Measurements from ENCODE around the gene TANC1.
"Not testable (repeated sequence)": the region's sequence is repeated elsewhere in the genome, so short reads cannot be mapped to it uniquely, and the experiment has no call there.

Gene TANC1

GRCh38 chr2:159139216-159139933 lies 170.9 kb downstream of the TANC1 start:
- no peak overlapping the region for H3K4me3 ChIP-seq (ENCODE audit: low read depth, low read length)
- TF ChIP-seq CTCF (IDR thresholded peaks at IDR 0.05; ENCODE audit: borderline replicate concordance, insufficient read depth, low read depth, low read length): no peak

GRCh38 chr2:159140070-159140769 lies 171.8 kb downstream of the TANC1 start:
- H3K4me3 ChIP-seq (ENCODE audit: low read depth, low read length): no peak overlapping the region
- TF ChIP-seq CTCF (IDR thresholded peaks at IDR 0.05; ENCODE audit: borderline replicate concordance, insufficient read depth, low read depth, low read length): no peak

GRCh38 chr2:159140821-159141220 lies 172.4 kb downstream of the TANC1 start:
- H3K4me3 ChIP-seq (ENCODE audit: low read depth, low read length): not testable (repeated sequence)

- H3K4me3 ChIP-seq (ENCODE audit: low read depth, low read length): no peak overlapping the region
- TF ChIP-seq CTCF (IDR thresholded peaks at IDR 0.05; ENCODE audit: borderline replicate concordance, insufficient read depth, low read depth, low read length): no peak
Measured at GRCh38 chr2:159144776-159145614, 176.6 kb downstream of the TANC1 start.

- no peak for TF ChIP-seq CTCF (IDR thresholded peaks at IDR 0.05; ENCODE audit: borderline replicate concordance, insufficient read depth, low read depth, low read length)
- H3K4me3 ChIP-seq (ENCODE audit: low read depth, low read length): no peak overlapping the region
Measured at GRCh38 chr2:159145745-159146354, 177.4 kb downstream of the TANC1 start.

- H3K4me3 ChIP-seq (ENCODE audit: low read depth, low read length): no peak overlapping the region
- no peak for TF ChIP-seq CTCF (IDR thresholded peaks at IDR 0.05; ENCODE audit: borderline replicate concordance, insufficient read depth, low read depth, low read length)
Measured at GRCh38 chr2:159146996-159147666, 178.7 kb downstream of the TANC1 start.

- H3K4me3 ChIP-seq (ENCODE audit: low read depth, low read length): no peak overlapping the region
- no peak for TF ChIP-seq CTCF (IDR thresholded peaks at IDR 0.05; ENCODE audit: borderline replicate concordance, insufficient read depth, low read depth, low read length)
Measured at GRCh38 chr2:159147690-159148089, 179.2 kb downstream of the TANC1 start.

Measured in GM12875 (cell line).